Endothelial cell of umbilical vein (primary cell): ENCODE data around the gene CXCL11. TPM values are rescaled to one million over a fixed set of nuclear protein-coding genes. Genes with fewer than 3 reads are reported as not detected.

Source experiments
- BruUV-seq: library from RNA; stranded (reverse); fragments of 400-500 nt; replicated peaks from 2 replicates; lab custom pipeline; 2021; lab: Mats Ljungman, UMichigan
- CTCF ChIA-PET: fragments of 300-600, 350-600 bp; sonication (Branson Sonifier 250); formaldehyde crosslinking; loops from one replicate; lab custom pipeline; 2021; ENCODE audit warnings: antibody characterized with exemption, inconsistent platforms; lab: Charles Lee
- POLR2A ChIA-PET: fragments of 300-600, 350-600 bp; sonication (Branson Sonifier 250); formaldehyde crosslinking; loops from one replicate; lab custom pipeline; 2021; ENCODE audit warnings: antibody characterized with exemption, inconsistent platforms; lab: Charles Lee
- DNase-seq: peaks from one replicate; pipeline ENCODE4 v3.0.0-alpha.2; 2011; ENCODE audit warnings: low read depth, low spot score
- FAIRE-seq: peaks from 2 replicates; lab custom pipeline; 2011; peaks lifted over from hg19 to GRCh38; lab: Jason Lieb, UNC
- H2AFZ ChIP-seq: 2 replicates; pipeline ENCODE4 v1.6.0; 2012; ENCODE audit warnings: low read depth, low read length, control low read depth, inconsistent platforms
- H3K27ac ChIP-seq: 2 replicates; pipeline ENCODE4 v1.5.1; 2011; ENCODE audit warnings: low read depth, mild to moderate bottlenecking, control low read depth, low read length, moderate library complexity; ENCODE audit not compliant: insufficient read depth
- H3K27me3 ChIP-seq, 2 experiments: 2 replicates each; pipeline versions ENCODE4 v1.6.0 to v1.6.1; 2011; ENCODE audit warnings: low read length in 2 of 2, mixed read lengths in 1 of 2; ENCODE audit not compliant: control insufficient read depth in 2 of 2, insufficient read depth in 2 of 2
- H3K36me3 ChIP-seq, 2 experiments: 2 replicates in 1 of 2; 3 replicates in 1 of 2; pipeline ENCODE4 v1.5.1; 2011; ENCODE audit warnings: low read length in 2 of 2, mild to moderate bottlenecking in 1 of 2, moderate library complexity in 1 of 2; ENCODE audit not compliant: control insufficient read depth in 2 of 2, insufficient read depth in 2 of 2; ENCODE audit errors: extremely low read depth in 1 of 2
- H3K4me1 ChIP-seq: 3 replicates; pipeline ENCODE4 v1.5.1; 2011; ENCODE audit warnings: mild to moderate bottlenecking, low read length; ENCODE audit not compliant: control insufficient read depth, insufficient read depth; ENCODE audit errors: extremely low read depth
- H3K4me2 ChIP-seq: 2 replicates; pipeline ENCODE4 v1.6.1; 2011; ENCODE audit warnings: low read length, control low read depth, mixed read lengths; ENCODE audit not compliant: insufficient read depth
- H3K4me3 ChIP-seq, 3 experiments: fragments of 200-600 bp in 1 of 3; sonication (generic), shearing (Covaris generic) in 1 of 3; replicated peaks in 1 of 3; 2 replicates each; pipeline ENCODE4 v1.5.1; 2011 to 2016; ENCODE audit warnings: control low read depth in 3 of 3, low read length in 3 of 3, mild to moderate bottlenecking in 2 of 3, inconsistent platforms in 1 of 3, low read depth in 1 of 3, moderate library complexity in 1 of 3; ENCODE audit not compliant: insufficient read depth in 1 of 3
- H3K79me2 ChIP-seq: 2 replicates; pipeline ENCODE4 v1.6.0; 2012; ENCODE audit warnings: low read length, inconsistent platforms; ENCODE audit not compliant: control insufficient read depth, insufficient read depth
- H3K9ac ChIP-seq: replicated peaks from 2 replicates; pipeline ENCODE3; 2011; ENCODE audit warnings: low read length, control low read depth; ENCODE audit not compliant: insufficient read depth; ENCODE audit errors: extremely low read depth
- H3K9me1 ChIP-seq: replicated peaks from 3 replicates; pipeline ENCODE4 v1.6.0; 2011; ENCODE audit warnings: mild to moderate bottlenecking, low read length; ENCODE audit not compliant: control insufficient read depth, insufficient read depth; ENCODE audit errors: extremely low read depth
- H3K9me3 ChIP-seq: replicated peaks from 2 replicates; pipeline ENCODE4 v1.5.1; 2012; ENCODE audit warnings: low read length, inconsistent platforms; ENCODE audit not compliant: control insufficient read depth, insufficient read depth
- H4K20me1 ChIP-seq: replicated peaks from 2 replicates; pipeline ENCODE3; 2011; ENCODE audit warnings: mild to moderate bottlenecking, low read length; ENCODE audit not compliant: control insufficient read depth, insufficient read depth; ENCODE audit errors: extremely low read depth
- CTCF ChIP-seq, 2 donors: IDR thresholded peaks; 1 replicate in 1 of 2; 2 replicates in 1 of 2; pipeline ENCODE4 v1.5.1; 2011; ENCODE audit warnings: low read length in 2 of 2, mild to moderate bottlenecking in 2 of 2, moderate library complexity in 2 of 2, control low read depth in 1 of 2, inconsistent platforms in 1 of 2, low read depth in 1 of 2; ENCODE audit not compliant: insufficient read depth in 1 of 2; ENCODE audit errors: extremely low read depth in 1 of 2
- EZH2 ChIP-seq: IDR thresholded peaks from 2 replicates; pipeline ENCODE4 v1.6.1; 2012; ENCODE audit warnings: borderline replicate concordance, low read depth, mild to moderate bottlenecking, moderate library complexity, low read length, inconsistent platforms; ENCODE audit not compliant: severe bottlenecking
- FOS ChIP-seq: IDR thresholded peaks from 2 replicates; pipeline ENCODE4 v1.6.1; 2011; ENCODE audit warnings: mild to moderate bottlenecking, low read length, moderate library complexity, borderline replicate concordance; ENCODE audit not compliant: insufficient read depth
- GATA2 ChIP-seq: IDR thresholded peaks from 2 replicates; pipeline ENCODE4 v1.7.0; 2011; ENCODE audit warnings: low read depth, mild to moderate bottlenecking, moderate library complexity, mixed read lengths, low read length; ENCODE audit not compliant: insufficient read length, insufficient read depth
- JUN ChIP-seq: IDR thresholded peaks from 2 replicates; pipeline ENCODE4 v1.6.1; 2011; ENCODE audit warnings: borderline replicate concordance, low read depth; ENCODE audit not compliant: insufficient read length, insufficient read depth
- MAX ChIP-seq: IDR thresholded peaks from 2 replicates; pipeline ENCODE4 v1.6.1; 2011; ENCODE audit not compliant: insufficient read depth, insufficient read length
- MYC ChIP-seq: IDR thresholded peaks from one replicate; pipeline ENCODE4 v1.6.1; 2011; ENCODE audit warnings: mild to moderate bottlenecking, low read depth, low read length
- POLR2A ChIP-seq: IDR thresholded peaks from 2 replicates; pipeline ENCODE4 v1.6.1; 2012; ENCODE audit warnings: low read depth, mild to moderate bottlenecking, control low read depth, low read length
- POLR2AphosphoS5 ChIP-seq: IDR thresholded peaks from 2 replicates; pipeline ENCODE4 v1.6.1; 2012; ENCODE audit warnings: low read depth, mild to moderate bottlenecking, control low read depth, low read length, moderate library complexity; ENCODE audit not compliant: insufficient read depth
- dilution Hi-C: fragments of 300-500 bp; cut with MboI; formaldehyde crosslinking; loops from one replicate; pipeline ENCODE4 v1.15.0; 2019; ENCODE audit warnings: low sequenced_read_pairs; ENCODE audit not compliant: extremely low pct_ligation_motif_present
- intact Hi-C: fragments of 100-400 bp; cut with micrococcal nuclease; formaldehyde crosslinking; loops from one replicate; pipeline ENCODE4 v1.10.0; 2022
- polyA plus RNA-seq, 4 experiments: library from polyadenylated mRNA; depleted of rRNA in 3 of 4; stranded (reverse) in 3 of 4; unstranded in 1 of 4; fragments of >200 nt; gene quantifications; 2 replicates each; pipeline versions ENCODE4 v1.2.1 to v1.2.3, GENCODE V29; 2011 to 2012; ENCODE audit warnings: missing spikeins in 1 of 4
- total RNA-seq: library from RNA; stranded (reverse); gene quantifications from 2 replicates; pipeline ENCODE4 v1.2.3, GENCODE V29; 2021

CXCL11 gene
- total and polyA plus RNA-seq, 2 donors (not counting 3 experiments of a cell fraction or from before 2014, with no cell fraction given): 0.91 to 1.1 TPM

GRCh38 chr4:75997946-75998345 lies 37.9 kb downstream of the CXCL11 start:
- intact Hi-C loops: no loop called here
- H3K9me3 ChIP-seq: no peaks in the 10 kb centered on the region
- H3K79me2 ChIP-seq: no peaks in the 10 kb centered on the region
- dilution Hi-C loops: no loop called here
- no peak overlapping the region for H3K4me3 ChIP-seq
- no peaks in the 10 kb centered on the region for H4K20me1 ChIP-seq
- CTCF ChIA-PET: interaction anchor here (2.6 to 4.0 kb wide), 3 partner anchors 38 to 87 kb away, joined by 33 to 127 read pairs (median 124); partner anchors contain the start of gene CXCL11
- no peaks in the 10 kb centered on the region for H3K36me3 ChIP-seq
- no peak overlapping the region for H2AFZ ChIP-seq
- H3K27me3 ChIP-seq: peaks cover 7 to 9% of the 10 kb centered on the region in 2 experiments
- no peaks in the 10 kb centered on the region for H3K9me1 ChIP-seq
- no peak overlapping the region for H3K27ac ChIP-seq
- DNase-seq (no peak), FAIRE-seq (no peak)
- POLR2A ChIA-PET: no interaction called here
- TF ChIP-seq FOS (no peak), POLR2A (no peak), JUN (no peak), POLR2AphosphoS5 (no peak), MAX (no peak), EZH2 (no peak), CTCF (IDR thresholded peaks at IDR 0.05; ENCODE audit: extremely low read depth in 1 of 2, insufficient read depth in 1 of 2, low read depth in 1 of 2, low read length in 2 of 2) (no peak), GATA2 (no peak), MYC (no peak)
- H3K4me1 ChIP-seq: peaks cover 8% of the 10 kb centered on the region
- no TSS peak for BruUV-seq
- H3K4me2 ChIP-seq: no peak overlapping the region
- no peak overlapping the region for H3K9ac ChIP-seq
